Measurements from ENCODE around the gene PAK3.

The PAK3 gene

GRCh38 chrX:111088628-111089027, 7.4 kb upstream of the PAK3 start:
- DNase-seq (ENCODE audit: low read depth) = no peak
- no peak overlapping the region for H3K4me3 ChIP-seq (ENCODE audit: low read length)
- TF ChIP-seq CTCF (conservative IDR thresholded peaks at IDR 0.05; ENCODE audit: low read length) = no peak

- no peak overlapping the region for H3K4me3 ChIP-seq (ENCODE audit: low read length)
- DNase-seq (ENCODE audit: low read depth) = no peak
- no peak for TF ChIP-seq CTCF (conservative IDR thresholded peaks at IDR 0.05; ENCODE audit: low read length)
These were observed 5.5 kb upstream of the PAK3 start for GRCh38 chrX:111090458-111090857.

- peak; percentile 49 for TF ChIP-seq CTCF (conservative IDR thresholded peaks at IDR 0.05; ENCODE audit: low read length)
- H3K4me3 ChIP-seq (ENCODE audit: low read length) = no peak overlapping the region
- no peak for DNase-seq (ENCODE audit: low read depth)
These were observed 2.9 kb downstream of the PAK3 start for GRCh38 chrX:111098874-111099273.

- peak; percentile 56 for TF ChIP-seq CTCF (conservative IDR thresholded peaks at IDR 0.05; ENCODE audit: low read length)
- DNase-seq (ENCODE audit: low read depth) = peak; percentile 37
- no peak overlapping the region for H3K4me3 ChIP-seq (ENCODE audit: low read length)
These were observed 4.2 kb downstream of the PAK3 start for GRCh38 chrX:111100191-111100590.

- no peak for DNase-seq (ENCODE audit: low read depth)
- H3K4me3 ChIP-seq (ENCODE audit: low read length) = no peak overlapping the region
- TF ChIP-seq CTCF (conservative IDR thresholded peaks at IDR 0.05; ENCODE audit: low read length) = no peak
These were observed 5.6 kb downstream of the PAK3 start for GRCh38 chrX:111101580-111101979.

- TF ChIP-seq CTCF (conservative IDR thresholded peaks at IDR 0.05; ENCODE audit: low read length) = no peak
- H3K4me3 ChIP-seq (ENCODE audit: low read length) = no peak overlapping the region
- no peak for DNase-seq (ENCODE audit: low read depth)
These were observed 6.6 kb downstream of the PAK3 start for GRCh38 chrX:111102636-111103035.

DNA sequence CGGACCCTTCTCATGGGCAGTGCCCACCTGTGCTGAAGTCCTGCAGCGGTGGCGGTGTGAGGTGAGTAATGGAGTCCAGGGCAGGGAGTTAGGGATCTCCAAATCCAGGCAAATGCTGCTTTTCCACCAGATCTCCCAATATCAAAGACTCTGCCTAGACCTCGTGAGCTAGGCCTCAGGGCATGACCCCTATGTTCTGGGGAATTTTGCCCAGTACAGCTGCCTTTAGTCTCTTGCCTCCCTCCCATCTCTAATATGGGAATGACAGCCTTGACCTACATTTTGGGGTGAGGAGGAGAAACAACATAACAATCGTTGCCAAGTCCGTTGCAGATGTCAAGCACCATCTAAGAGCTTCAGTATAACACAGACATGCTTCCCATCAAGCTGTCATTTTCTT, 7.3 kb downstream of the PAK3 start:
- DNase-seq (ENCODE audit: low read depth) = no peak
- no peak overlapping the region for H3K4me3 ChIP-seq (ENCODE audit: low read length)
- TF ChIP-seq CTCF (conservative IDR thresholded peaks at IDR 0.05; ENCODE audit: low read length) = no peak

All from AG10803 (cell line).